HG02840 (cell line): ENCODE measurements around the gene CYP46A1.

ENCODE experiments used
- ATAC-seq: cut with Tn5 transposase; IDR thresholded peaks from one replicate; pipeline ENCODE4 v1.9.1; 2021; ENCODE audit warnings: mild to moderate bottlenecking, moderate library complexity, moderate number of reproducible peaks; ENCODE audit not compliant: unreplicated experiment, low FRiP score

CYP46A1 gene

GRCh38 chr14:99773521-99774497 is 89.7 kb downstream of the CYP46A1 start:
- no peak for ATAC-seq

- no peak for ATAC-seq
Observed at GRCh38 chr14:99774556-99775307, 90.6 kb downstream of the CYP46A1 start.

GRCh38 chr14:99775351-99775750 is 91.3 kb downstream of the CYP46A1 start:
- ATAC-seq: no peak
